H9 (cell line): Measurements from ENCODE around the gene IQGAP2. TPM values are rescaled to one million over a fixed set of nuclear protein-coding genes. Genes with fewer than 3 reads are reported as not detected.

Source experiments
- DNase-seq: peaks from one replicate; pipeline ENCODE4 v3.0.0-alpha.2; 2017
- H2AFZ ChIP-seq: one replicate; pipeline ENCODE4 v1.6.1; 2013; ENCODE audit warnings: mild to moderate bottlenecking, low read length, control low read depth, moderate library complexity
- H2AK5ac ChIP-seq: 2 replicates; pipeline ENCODE4 v1.6.1; 2013; ENCODE audit warnings: low read length, control low read depth, mixed read lengths; ENCODE audit not compliant: insufficient read length
- H2BK120ac ChIP-seq: one replicate; pipeline ENCODE4 v1.6.1; 2013; ENCODE audit warnings: low read depth, mild to moderate bottlenecking, low read length, control low read depth, inconsistent platforms; ENCODE audit not compliant: poor library complexity, severe bottlenecking
- H2BK12ac ChIP-seq: 2 replicates; pipeline ENCODE4 v1.6.1; 2013; ENCODE audit warnings: low read length, control low read depth, mixed read lengths, low read depth; ENCODE audit not compliant: insufficient read length
- H2BK15ac ChIP-seq: 2 replicates; pipeline ENCODE4 v1.6.1; 2013; ENCODE audit warnings: low read depth, low read length, control low read depth
- H2BK20ac ChIP-seq: one replicate; pipeline ENCODE4 v1.6.1; 2013; ENCODE audit warnings: low read depth, mild to moderate bottlenecking, low read length, control low read depth, inconsistent platforms; ENCODE audit not compliant: poor library complexity, severe bottlenecking
- H2BK5ac ChIP-seq: 2 replicates; pipeline ENCODE4 v1.6.1; 2013; ENCODE audit warnings: low read length, control low read depth, mixed read lengths; ENCODE audit not compliant: insufficient read length
- H3K14ac ChIP-seq: 2 replicates; pipeline ENCODE4 v1.6.1; 2013; ENCODE audit warnings: low read length, control low read depth; ENCODE audit not compliant: insufficient read depth
- H3K18ac ChIP-seq: 2 replicates; pipeline ENCODE4 v1.6.1; 2013; ENCODE audit warnings: low read depth, mild to moderate bottlenecking, mixed read lengths, low read length, control low read depth; ENCODE audit not compliant: insufficient read length
- H3K23ac ChIP-seq: 2 replicates; pipeline ENCODE4 v1.6.1; 2013; ENCODE audit warnings: low read length, control low read depth, mixed read lengths, low read depth; ENCODE audit not compliant: insufficient read length
- H3K23me2 ChIP-seq: 2 replicates; pipeline ENCODE4 v1.6.1; 2013; ENCODE audit warnings: low read depth, mild to moderate bottlenecking, mixed read lengths, low read length, control low read depth; ENCODE audit not compliant: insufficient read length, poor library complexity, severe bottlenecking
- H3K27ac ChIP-seq: 2 replicates; pipeline ENCODE4 v1.5.1; 2013; ENCODE audit warnings: low read length, control low read depth, mixed read lengths, low read depth; ENCODE audit not compliant: insufficient read length
- H3K27me3 ChIP-seq: 2 replicates; pipeline ENCODE4 v1.6.1; 2013; ENCODE audit warnings: low read length, control low read depth, inconsistent platforms; ENCODE audit not compliant: insufficient read depth
- H3K4ac ChIP-seq: 2 replicates; pipeline ENCODE4 v1.6.1; 2013; ENCODE audit warnings: low read depth, mild to moderate bottlenecking, control low read depth, inconsistent platforms, low read length, moderate library complexity
- H3K4me1 ChIP-seq: 2 replicates; pipeline ENCODE4 v1.6.1; 2013; ENCODE audit warnings: low read length, control low read depth, inconsistent platforms; ENCODE audit not compliant: insufficient read depth
- H3K4me2 ChIP-seq: 2 replicates; pipeline ENCODE4 v1.6.1; 2013; ENCODE audit warnings: low read length, control low read depth, mixed read lengths; ENCODE audit not compliant: insufficient read length, insufficient read depth
- H3K56ac ChIP-seq: 2 replicates; pipeline ENCODE4 v1.6.1; 2013; ENCODE audit warnings: low read depth, mild to moderate bottlenecking, mixed read lengths, low read length, control low read depth; ENCODE audit not compliant: insufficient read length
- H3K79me1 ChIP-seq: 2 replicates; pipeline ENCODE4 v1.6.1; 2013; ENCODE audit warnings: low read depth, mild to moderate bottlenecking, moderate library complexity, low read length, control low read depth, inconsistent platforms; ENCODE audit not compliant: insufficient read depth, poor library complexity, severe bottlenecking
- H3K79me2 ChIP-seq: 2 replicates; pipeline ENCODE4 v1.6.1; 2013; ENCODE audit warnings: low read length, control low read depth, inconsistent platforms; ENCODE audit not compliant: insufficient read depth
- H3K9ac ChIP-seq: 2 replicates; pipeline ENCODE4 v1.6.1; 2013; ENCODE audit warnings: low read length, control low read depth, mixed read lengths; ENCODE audit not compliant: insufficient read length; ENCODE audit errors: extremely low read depth
- H3K9me3 ChIP-seq: one replicate; pipeline ENCODE4 v1.6.1; 2013; ENCODE audit warnings: low read depth, low read length, inconsistent platforms; ENCODE audit not compliant: control insufficient read depth
- H3T11ph ChIP-seq: one replicate; pipeline ENCODE4 v1.6.1; 2013; ENCODE audit warnings: mild to moderate bottlenecking, low read length, control low read depth, inconsistent platforms
- H4K20me1 ChIP-seq: one replicate; pipeline ENCODE4 v1.6.1; 2013; ENCODE audit not compliant: control insufficient read depth, insufficient read length, insufficient read depth
- H4K5ac ChIP-seq: 2 replicates; pipeline ENCODE4 v1.6.1; 2013; ENCODE audit warnings: low read depth, mild to moderate bottlenecking, mixed read lengths, low read length, control low read depth; ENCODE audit not compliant: insufficient read length
- H4K8ac ChIP-seq: replicated peaks from 2 replicates; pipeline ENCODE4 v1.6.1; 2013; ENCODE audit warnings: low read length, control low read depth, mixed read lengths, low read depth; ENCODE audit not compliant: insufficient read length
- H4K91ac ChIP-seq: 2 replicates; pipeline ENCODE4 v1.6.1; 2013; ENCODE audit warnings: low read depth, mild to moderate bottlenecking, moderate library complexity, mixed read lengths, low read length, control low read depth; ENCODE audit not compliant: insufficient read length
- H3K27ac Mint-ChIP-seq, 3 experiments: 2 replicates in 2 of 3; 3 replicates in 1 of 3; pipeline ENCODE4 v1.8.0; 2020 to 2021; ENCODE audit warnings: mixed read lengths in 3 of 3, mild to moderate bottlenecking in 1 of 3, moderate library complexity in 1 of 3
- H3K27me3 Mint-ChIP-seq: 2 replicates; pipeline ENCODE4 v1.8.0; 2021; ENCODE audit warnings: low read depth, mild to moderate bottlenecking, moderate library complexity, mixed read lengths
- H3K36me3 Mint-ChIP-seq, 3 experiments: 2 replicates in 2 of 3; 3 replicates in 1 of 3; pipeline ENCODE4 v1.8.0; 2020 to 2021; ENCODE audit warnings: low read depth in 3 of 3, mixed read lengths in 3 of 3; ENCODE audit not compliant: insufficient read depth in 1 of 3
- H3K4me1 Mint-ChIP-seq, 2 experiments: 2 replicates each; pipeline ENCODE4 v1.8.0; 2020; ENCODE audit warnings: mixed read lengths in 2 of 2
- H3K4me3 Mint-ChIP-seq, 2 experiments: 2 replicates in 1 of 2; 3 replicates in 1 of 2; pipeline ENCODE4 v1.8.0; 2020 to 2021; ENCODE audit warnings: mild to moderate bottlenecking in 2 of 2, mixed read lengths in 2 of 2, moderate library complexity in 1 of 2
- H3K9me3 Mint-ChIP-seq, 2 experiments: 2 replicates in 1 of 2; 3 replicates in 1 of 2; pipeline ENCODE4 v1.8.0; 2020; ENCODE audit warnings: mild to moderate bottlenecking in 2 of 2, mixed read lengths in 2 of 2, moderate library complexity in 1 of 2
- CTCF ChIP-seq: fragments of 200-600 bp; sonication (generic); conservative IDR thresholded peaks from 3 replicates; pipeline ENCODE4 v1.8.0; 2021; ENCODE audit warnings: antibody characterized with exemption, mild to moderate bottlenecking
- WGBS: extraction: QIAGEN DNeasy Blood & Tissue Kit; methylation state at CpG from one replicate; pipeline ENCODE4 v1.1.7; 2013; ENCODE audit warnings: missing lambda C conversion rate, low lambda C conversion rate, mixed read lengths; ENCODE audit not compliant: insufficient read length; ENCODE audit errors: extremely low coverage; 5-methylcytosine and 5-hydroxymethylcytosine counted together
- total RNA-seq: library from RNA; stranded (reverse); gene quantifications from 2 replicates; pipeline ENCODE4 v1.2.1, GENCODE V29; 2021

IQGAP2 gene
- total RNA-seq, 1 experiment from 2014 or later: 22.5 TPM

DNA sequence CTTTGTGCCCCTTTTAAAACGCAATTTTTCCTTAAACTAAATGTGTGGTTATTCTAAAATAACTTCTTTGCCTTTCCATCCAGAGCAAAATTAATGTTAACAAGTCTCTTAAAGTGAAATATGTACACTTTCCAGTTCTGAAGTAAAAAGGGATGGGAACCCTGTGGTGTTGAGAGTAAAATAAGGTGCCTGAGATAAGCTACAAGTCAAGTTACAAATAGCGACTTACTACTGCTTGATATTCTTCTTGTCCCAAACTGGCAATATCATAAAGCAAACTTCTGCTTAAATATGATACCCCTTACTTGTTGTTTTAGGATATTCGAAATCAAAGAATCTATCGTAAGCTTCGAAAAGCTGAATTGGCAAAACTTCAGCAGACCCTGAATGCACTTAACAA, 294.6 kb downstream of the IQGAP2 start:
- H3K4me1 Mint-ChIP-seq: no peaks in the 10 kb centered on the region
- no peak overlapping the region for H3K27ac ChIP-seq
- H3K4me2 ChIP-seq: no peak overlapping the region
- no peak overlapping the region for H3K18ac ChIP-seq
- H2AK5ac ChIP-seq: no peak overlapping the region
- H4K5ac ChIP-seq: no peak overlapping the region
- no peak overlapping the region for H2BK15ac ChIP-seq
- no peaks in the 10 kb centered on the region for H3K9me3 ChIP-seq
- no peaks in the 10 kb centered on the region for H3K23me2 ChIP-seq
- H3K56ac ChIP-seq: no peak overlapping the region
- no peak overlapping the region for H2BK120ac ChIP-seq
- H2BK5ac ChIP-seq: no peak overlapping the region
- H3K27me3 ChIP-seq: no peaks in the 10 kb centered on the region
- no peak overlapping the region for H4K91ac ChIP-seq
- TF ChIP-seq CTCF: no peak
- H4K8ac ChIP-seq: no peak overlapping the region
- no peak overlapping the region for H3K27ac Mint-ChIP-seq
- no peak overlapping the region for H3K23ac ChIP-seq
- DNase-seq: no peak
- H3K4ac ChIP-seq: no peak overlapping the region
- WGBS: no CpG with 5 or more reads among the region's 5 CpGs
- no peak overlapping the region for H2AFZ ChIP-seq
- no peaks in the 10 kb centered on the region for H3K79me1 ChIP-seq
- no peak overlapping the region for H3T11ph ChIP-seq
- H3K9me3 Mint-ChIP-seq: no peaks in the 10 kb centered on the region
- H2BK20ac ChIP-seq: no peak overlapping the region
- H3K9ac ChIP-seq: no peak overlapping the region
- no peak overlapping the region for H3K4me3 Mint-ChIP-seq
- H3K14ac ChIP-seq: no peak overlapping the region
- peaks cover 0 to 12% (median 8%) of the 10 kb centered on the region in 3 experiments; a peak in 4 of 7 replicates for H3K36me3 Mint-ChIP-seq
- no peaks in the 10 kb centered on the region for H3K4me1 ChIP-seq
- no peaks in the 10 kb centered on the region for H3K79me2 ChIP-seq
- H3K27me3 Mint-ChIP-seq: no peaks in the 10 kb centered on the region
- H2BK12ac ChIP-seq: no peak overlapping the region
- no peaks in the 10 kb centered on the region for H4K20me1 ChIP-seq
